NCI-H2171 treated with DMSO at 0.1 percent for 48 hours (cell line): Measurements from ENCODE around the gene TRIM72.
"Not testable (repeated sequence)": the region's sequence is repeated elsewhere in the genome, so short reads cannot be mapped to it uniquely, and the experiment has no call there.

Experiments used
- DNase-seq: peaks from one replicate; lab custom pipeline; 2025; lab: John Stamatoyannopoulos, UW

Gene TRIM72

GRCh38 chr16:31215287-31216162, 1.6 kb downstream of the TRIM72 start:
- DNase-seq, result peak; percentile 18

GRCh38 chr16:31216422-31217135, 2.7 kb downstream of the TRIM72 start, which contains the start of gene PYDC1:
PYDC1 (minus strand) TSS chr16:31217135; CDS start chr16:31217028, 107 bp downstream.
- DNase-seq, result no peak

GRCh38 chr16:31217136-31217530, 3.2 kb downstream of the TRIM72 start:
- no peak for DNase-seq

GRCh38 chr16:31219154-31219741, 5.3 kb downstream of the TRIM72 start:
- DNase-seq, result no peak

GRCh38 chr16:31221357-31222160, 7.6 kb downstream of the TRIM72 start:
- DNase-seq, result no peak

GRCh38 chr16:31223044-31223443, 9.1 kb downstream of the TRIM72 start:
- no peak for DNase-seq

GRCh38 chr16:31224092-31224955, 10.4 kb downstream of the TRIM72 start:
- DNase-seq, result no peak

GRCh38 chr16:31225193-31225592, 11.3 kb downstream of the TRIM72 start:
- DNase-seq, result no peak

- DNase-seq, result no peak
Measured at GRCh38 chr16:31228206-31228605, 14.3 kb downstream of the TRIM72 start.

- no peak for DNase-seq
Measured at GRCh38 chr16:31229501-31229900, 15.6 kb downstream of the TRIM72 start.

GRCh38 chr16:31238041-31238440, 24.1 kb downstream of the TRIM72 start:
- DNase-seq, result no peak

GRCh38 chr16:31242206-31242605, 28.3 kb downstream of the TRIM72 start:
- no peak for DNase-seq

GRCh38 chr16:31243734-31244670, 30.1 kb downstream of the TRIM72 start:
- DNase-seq, result no peak

GRCh38 chr16:31245598-31245997, 31.7 kb downstream of the TRIM72 start:
- not testable (repeated sequence) for DNase-seq

- no peak for DNase-seq
Measured at GRCh38 chr16:31246296-31246695, 32.4 kb downstream of the TRIM72 start.

GRCh38 chr16:31248344-31248743, 34.4 kb downstream of the TRIM72 start:
- DNase-seq, result no peak

GRCh38 chr16:31250782-31251384, 37.0 kb downstream of the TRIM72 start:
- no peak for DNase-seq

- DNase-seq, result no peak
Measured at GRCh38 chr16:31251435-31251834, 37.5 kb downstream of the TRIM72 start.

- no peak for DNase-seq
Measured at GRCh38 chr16:31253642-31254045, 39.7 kb downstream of the TRIM72 start.
